Loucy (cell line): ENCODE data around the gene PRR23E.

ENCODE experiments used
- H2AFZ ChIP-seq: fragments of 200-600 bp; sonication (generic); 2 replicates; pipeline ENCODE4 v1.6.0; 2016; ENCODE audit warnings: antibody characterized with exemption, mild to moderate bottlenecking, low read length, moderate library complexity
- H3F3A ChIP-seq: fragments of 200-600 bp; 2 replicates; pipeline ENCODE4 v1.6.0; 2016; ENCODE audit warnings: antibody characterized with exemption, low read depth, mild to moderate bottlenecking
- H3K27me3 ChIP-seq: fragments of 200-600 bp; sonication (generic); 2 replicates; pipeline ENCODE4 v1.6.1; 2014; ENCODE audit warnings: low read length, mild to moderate bottlenecking; ENCODE audit not compliant: insufficient read depth, poor library complexity, severe bottlenecking
- H3K36me3 ChIP-seq: fragments of 200-600 bp; sonication (generic); 2 replicates; pipeline ENCODE4 v1.6.1; 2016; ENCODE audit warnings: low read length; ENCODE audit not compliant: insufficient read depth
- H3K4me1 ChIP-seq: fragments of 200-600 bp; sonication (generic); 2 replicates; pipeline ENCODE4 v1.5.1; 2014; ENCODE audit warnings: low read length, mild to moderate bottlenecking; ENCODE audit not compliant: insufficient read depth, poor library complexity, severe bottlenecking
- H3K4me2 ChIP-seq: fragments of 200-600 bp; sonication (generic); 2 replicates; pipeline ENCODE4 v1.6.0; 2014; ENCODE audit warnings: antibody characterized with exemption, low read length, low read depth, mild to moderate bottlenecking; ENCODE audit not compliant: poor library complexity, severe bottlenecking
- H3K4me3 ChIP-seq: fragments of 200-600 bp; sonication (generic); 2 replicates; pipeline ENCODE4 v1.5.1; 2014; ENCODE audit warnings: low read length, mild to moderate bottlenecking, mixed read lengths; ENCODE audit not compliant: poor library complexity, severe bottlenecking
- H3K79me2 ChIP-seq: fragments of 200-600 bp; sonication (generic); 2 replicates; pipeline ENCODE4 v1.6.1; 2014; ENCODE audit warnings: low read length; ENCODE audit not compliant: insufficient read depth
- H3K9ac ChIP-seq: fragments of 200-600 bp; sonication (generic); 2 replicates; pipeline ENCODE4 v1.6.0; 2014; ENCODE audit warnings: mild to moderate bottlenecking, low read depth, low read length, moderate library complexity; ENCODE audit not compliant: poor library complexity, severe bottlenecking
- H3K9me2 ChIP-seq: fragments of 200-600 bp; sonication (generic); replicated peaks from 2 replicates; pipeline ENCODE4 v1.6.1; 2016; ENCODE audit warnings: low read depth, low read length, mixed read lengths
- H3K9me3 ChIP-seq: fragments of 200-600 bp; sonication (generic); 2 replicates; pipeline ENCODE4 v1.6.1; 2014; ENCODE audit warnings: mild to moderate bottlenecking, antibody characterized with exemption, low read length, low read depth; ENCODE audit not compliant: insufficient read depth
- H4K20me1 ChIP-seq: fragments of 200-600 bp; sonication (generic); 2 replicates; pipeline ENCODE4 v1.6.0; 2014; ENCODE audit warnings: antibody characterized with exemption, low read length, mild to moderate bottlenecking; ENCODE audit not compliant: insufficient read depth, poor library complexity, severe bottlenecking
- EZH2phosphoT487 ChIP-seq: fragments of 200-600 bp; IDR thresholded peaks from 2 replicates; pipeline ENCODE4 v1.6.1; 2018; ENCODE audit warnings: antibody characterized with exemption, mild to moderate bottlenecking, moderate library complexity, borderline replicate concordance
- TF ChIP-seq, protein P1 (sequence below): fragments of 200-600 bp; sonication (generic); conservative IDR thresholded peaks from 2 replicates; pipeline ENCODE4 v1.5.1; 2014; ENCODE audit warnings: mild to moderate bottlenecking, antibody characterized with exemption, low read length

PRR23E gene

GRCh38 chr3:127247292-127247691, 54.4 kb downstream of the PRR23E start:
- Histone ChIP-seq H3K9ac (no peak overlapping the region), H3K4me2 (no peak overlapping the region), H3K36me3 (no peaks in the 10 kb centered on the region), H3F3A (no peaks in the 10 kb centered on the region), H3K79me2 (no peaks in the 10 kb centered on the region), H3K4me3 (no peak overlapping the region), H3K4me1 (no peaks in the 10 kb centered on the region), H3K9me2 (no peaks in the 10 kb centered on the region), H4K20me1 (no peaks in the 10 kb centered on the region), H2AFZ (no peak overlapping the region), H3K27me3 (peaks cover 5% of the 10 kb centered on the region), H3K9me3 (peaks cover 20% of the 10 kb centered on the region)
- TF ChIP-seq EZH2phosphoT487, result no peak
- TF ChIP-seq, protein P1, sequence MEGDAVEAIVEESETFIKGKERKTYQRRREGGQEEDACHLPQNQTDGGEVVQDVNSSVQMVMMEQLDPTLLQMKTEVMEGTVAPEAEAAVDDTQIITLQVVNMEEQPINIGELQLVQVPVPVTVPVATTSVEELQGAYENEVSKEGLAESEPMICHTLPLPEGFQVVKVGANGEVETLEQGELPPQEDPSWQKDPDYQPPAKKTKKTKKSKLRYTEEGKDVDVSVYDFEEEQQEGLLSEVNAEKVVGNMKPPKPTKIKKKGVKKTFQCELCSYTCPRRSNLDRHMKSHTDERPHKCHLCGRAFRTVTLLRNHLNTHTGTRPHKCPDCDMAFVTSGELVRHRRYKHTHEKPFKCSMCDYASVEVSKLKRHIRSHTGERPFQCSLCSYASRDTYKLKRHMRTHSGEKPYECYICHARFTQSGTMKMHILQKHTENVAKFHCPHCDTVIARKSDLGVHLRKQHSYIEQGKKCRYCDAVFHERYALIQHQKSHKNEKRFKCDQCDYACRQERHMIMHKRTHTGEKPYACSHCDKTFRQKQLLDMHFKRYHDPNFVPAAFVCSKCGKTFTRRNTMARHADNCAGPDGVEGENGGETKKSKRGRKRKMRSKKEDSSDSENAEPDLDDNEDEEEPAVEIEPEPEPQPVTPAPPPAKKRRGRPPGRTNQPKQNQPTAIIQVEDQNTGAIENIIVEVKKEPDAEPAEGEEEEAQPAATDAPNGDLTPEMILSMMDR, result no peak
